ENCODE data around the gene CRK.

DNA sequence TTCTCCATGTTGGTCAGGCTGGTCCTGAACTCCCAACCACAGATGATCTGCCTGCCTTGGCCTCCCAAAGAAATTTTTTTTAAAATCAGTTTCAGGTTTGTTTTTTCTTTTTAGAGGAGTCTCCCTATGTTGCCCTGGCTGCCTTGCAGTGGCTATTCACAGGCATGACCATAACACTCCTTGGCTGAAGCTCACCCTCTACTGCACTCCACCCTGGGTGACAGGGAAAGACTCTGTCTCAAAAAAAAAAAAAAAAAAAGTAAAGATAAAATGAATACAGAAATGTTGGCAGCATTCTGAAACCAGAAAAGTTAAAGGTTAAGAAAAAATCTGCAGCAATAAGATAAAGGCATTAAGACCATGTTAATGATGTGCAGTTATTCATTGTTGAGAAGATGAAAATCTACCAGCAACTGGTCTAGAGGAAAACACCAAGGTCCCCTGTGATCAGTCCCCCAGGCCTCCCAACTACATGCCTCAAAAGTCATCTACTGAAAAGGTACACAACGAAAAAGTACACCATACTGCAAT is 71.1 kb downstream of the CRK start:
- TF ChIP-seq, protein P1, sequence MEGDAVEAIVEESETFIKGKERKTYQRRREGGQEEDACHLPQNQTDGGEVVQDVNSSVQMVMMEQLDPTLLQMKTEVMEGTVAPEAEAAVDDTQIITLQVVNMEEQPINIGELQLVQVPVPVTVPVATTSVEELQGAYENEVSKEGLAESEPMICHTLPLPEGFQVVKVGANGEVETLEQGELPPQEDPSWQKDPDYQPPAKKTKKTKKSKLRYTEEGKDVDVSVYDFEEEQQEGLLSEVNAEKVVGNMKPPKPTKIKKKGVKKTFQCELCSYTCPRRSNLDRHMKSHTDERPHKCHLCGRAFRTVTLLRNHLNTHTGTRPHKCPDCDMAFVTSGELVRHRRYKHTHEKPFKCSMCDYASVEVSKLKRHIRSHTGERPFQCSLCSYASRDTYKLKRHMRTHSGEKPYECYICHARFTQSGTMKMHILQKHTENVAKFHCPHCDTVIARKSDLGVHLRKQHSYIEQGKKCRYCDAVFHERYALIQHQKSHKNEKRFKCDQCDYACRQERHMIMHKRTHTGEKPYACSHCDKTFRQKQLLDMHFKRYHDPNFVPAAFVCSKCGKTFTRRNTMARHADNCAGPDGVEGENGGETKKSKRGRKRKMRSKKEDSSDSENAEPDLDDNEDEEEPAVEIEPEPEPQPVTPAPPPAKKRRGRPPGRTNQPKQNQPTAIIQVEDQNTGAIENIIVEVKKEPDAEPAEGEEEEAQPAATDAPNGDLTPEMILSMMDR (IDR thresholded peaks at IDR 0.05), result no peak
- no peak for TF ChIP-seq POLR2A (IDR thresholded peaks at IDR 0.05)

Measured in tibial nerve (tissue), 3 donors.